Aorta (tissue), 5 donors: Measurements from ENCODE around the gene TSNAXIP1. TPM values are rescaled to one million over a fixed set of nuclear protein-coding genes. Genes with fewer than 3 reads are reported as not detected.
"Not testable (repeated sequence)": the region's sequence is repeated elsewhere in the genome, so short reads cannot be mapped to it uniquely, and the experiment has no call there.

Experiments
- ATAC-seq: fragments of 200-7000 bp; cut with Tn5 transposase; one replicate; pipeline ENCODE4 v1.9.1; 2022; ENCODE audit warnings: moderate library complexity; ENCODE audit not compliant: low FRiP score
- DNase-seq, 2 donors: peaks; one replicate each; pipeline ENCODE4 v3.0.0-alpha.2; 2020
- H3K27ac ChIP-seq, 2 donors: one replicate each; pipeline ENCODE4 v1.5.1; 2013; ENCODE audit warnings: low read length in 2 of 2, mild to moderate bottlenecking in 2 of 2, moderate library complexity in 2 of 2, control low read depth in 1 of 2, inconsistent platforms in 1 of 2, low read depth in 1 of 2
- H3K27me3 ChIP-seq, 2 donors: one replicate each; pipeline ENCODE4 v1.6.1; 2013; ENCODE audit warnings: control low read depth in 1 of 2, low read length in 1 of 2, mild to moderate bottlenecking in 1 of 2, moderate library complexity in 1 of 2; ENCODE audit not compliant: insufficient read depth in 2 of 2, control insufficient read depth in 1 of 2
- H3K36me3 ChIP-seq, 2 donors: one replicate each; pipeline ENCODE4 v1.6.1; 2013; ENCODE audit warnings: control low read depth in 1 of 2, low read length in 1 of 2, mild to moderate bottlenecking in 1 of 2; ENCODE audit not compliant: insufficient read depth in 2 of 2, control insufficient read depth in 1 of 2
- H3K4me1 ChIP-seq, 2 donors: one replicate each; pipeline ENCODE4 v1.6.1; 2013; ENCODE audit warnings: low read length in 2 of 2, control low read depth in 1 of 2, mild to moderate bottlenecking in 1 of 2, moderate library complexity in 1 of 2; ENCODE audit not compliant: insufficient read depth in 2 of 2, control insufficient read depth in 1 of 2
- H3K4me3 ChIP-seq, 2 donors: one replicate each; pipeline ENCODE4 v1.5.1; 2013; ENCODE audit warnings: low read length in 2 of 2, control low read depth in 1 of 2, mild to moderate bottlenecking in 1 of 2
- H3K9me3 ChIP-seq: one replicate; pipeline ENCODE4 v1.6.1; 2013; ENCODE audit warnings: mild to moderate bottlenecking, low read length; ENCODE audit not compliant: control insufficient read depth
- WGBS, 2 donors: extraction: QIAGEN DNeasy Blood & Tissue Kit; methylation state at CpG; one replicate each; pipeline ENCODE4 v1.1.7; 2013; 5-methylcytosine and 5-hydroxymethylcytosine counted together
- intact Hi-C, 2 donors: fragments of 100-400 bp; cut with DNase I; formaldehyde crosslinking; loops; one replicate each; pipeline versions ENCODE4 v1.14.2 to v1.15.0; 2022
- polyA plus RNA-seq, 2 donors: library from polyadenylated mRNA; stranded (reverse); fragments of 200-250 nt; gene quantifications; one replicate each; pipeline ENCODE4 v1.2.3, GENCODE V29; 2013
- total RNA-seq, 2 donors: library from RNA; stranded (reverse); fragmentation: NEBNext Ultra II Directional; extraction: Animal tissue kit (Norgen Biotek cat#: 25700); gene quantifications; one replicate each; pipeline ENCODE4 v1.2.1, GENCODE V29; 2021
- donor health status: healthy with polysubstance abuse.
- donor health status: Bipolar disorder and iron deficiency.
- donor health status: DM: no; HTN: no; CAD: no.
- donor health status: DM: no; HTN: no; CAD: no.
- donor health status: DM: yes; HTN: yes; CAD: no.

Gene TSNAXIP1
- total and polyA plus RNA-seq, 4 donors: 0.84 to 7.3 (median 1.1) TPM; not detected in 1

GRCh38 chr16:67837190-67837589 lies 30.5 kb downstream of the TSNAXIP1 start:
- H3K36me3 ChIP-seq, intact Hi-C loops, H3K27me3 ChIP-seq, H3K27ac ChIP-seq, DNase-seq, H3K4me3 ChIP-seq, H3K4me1 ChIP-seq, H3K9me3 ChIP-seq, ATAC-seq: not testable (repeated sequence)
- 93 to 94% methylated on average over 10 of the region's 10 CpGs for WGBS, 2 donors

- DNase-seq: no peak
- H3K4me3 ChIP-seq: no peak overlapping the region
- ATAC-seq: no peak
- H3K4me1 ChIP-seq: no peaks in the 10 kb centered on the region
- 83 to 91% methylated on average over 2 of the region's 2 CpGs for WGBS, 2 donors
- no peaks in the 10 kb centered on the region for H3K27me3 ChIP-seq
- H3K36me3 ChIP-seq: no peaks in the 10 kb centered on the region
- H3K27ac ChIP-seq: no peak overlapping the region
- H3K9me3 ChIP-seq: no peaks in the 10 kb centered on the region
- intact Hi-C loops: no loop called here
Observed at GRCh38 chr16:67837811-67838210, 31.1 kb downstream of the TSNAXIP1 start.

GRCh38 chr16:67841198-67841815 lies 34.6 kb downstream of the TSNAXIP1 start:
- peaks cover 0 to 2% of the 10 kb centered on the region in 2 donors for H3K4me1 ChIP-seq
- WGBS, 2 donors: 30 to 33% methylated on average over 17 of the region's 17 CpGs
- DNase-seq (no peak), ATAC-seq (no peak)
- H3K4me3 ChIP-seq: peak overlapping the region in 1 of 2 donors; percentile 42
- H3K27ac ChIP-seq: peak overlapping the region in 1 of 2 donors; percentile 85
- H3K9me3 ChIP-seq: no peaks in the 10 kb centered on the region
- no peaks in the 10 kb centered on the region for H3K36me3 ChIP-seq
- intact Hi-C loops: loop anchor here (5.0 kb wide), 2 partner anchors 34 to 41 kb away; partner anchors contain the start of genes NRN1L (in 1 of the 2), RANBP10 (in 1 of the 2) and TSNAXIP1 (in 1 of the 2)
- H3K27me3 ChIP-seq: no peaks in the 10 kb centered on the region

- 0 to 1% methylated on average over 83 of the region's 83 CpGs for WGBS, 2 donors
Observed at GRCh38 chr16:67841816-67842508, 35.3 kb downstream of the TSNAXIP1 start, which contains the start of gene THAP11. Gene THAP11 (plus strand): TSS chr16:67842320. CDS start chr16:67842555, 235 bp downstream.

GRCh38 chr16:67842509-67843342 lies 36.0 kb downstream of the TSNAXIP1 start:
- Histone ChIP-seq H3K9me3 (no peaks in the 10 kb centered on the region), H3K27me3 (no peaks in the 10 kb centered on the region), H3K4me1 (peaks cover 0 to 2% of the 10 kb centered on the region in 2 donors), H3K4me3 (peak overlapping the region; percentile 50 to 81), H3K27ac (peak overlapping the region in 1 of 2 donors; percentile 97), H3K36me3 (no peaks in the 10 kb centered on the region)
- ATAC-seq (peak; percentile 35), DNase-seq (peak; percentile 75 to 83)
- intact Hi-C loops: loop anchor here (2.0 to 5.0 kb wide), 3 partner anchors 35 to 50 kb away; partner anchors contain the start of genes NRN1L (in 1 of the 2), PSKH1 (in 1 of the 2), RANBP10 (in 1 of the 2) and TSNAXIP1 (in 1 of the 2)
- 0 to 1% methylated on average over 59 to 67 of the region's 67 CpGs for WGBS, 2 donors

More at GRCh38 chr16:67841816-67842508, 35.3 kb downstream of the TSNAXIP1 start, which contains the start of gene THAP11:
- peaks cover 0 to 2% of the 10 kb centered on the region in 2 donors for H3K4me1 ChIP-seq
- DNase-seq: peak; percentile 96 to 97
- peak; percentile 92 for ATAC-seq
- peak within 1 kb of the TSS; percentile 50 to 81 for H3K4me3 ChIP-seq
- H3K27me3 ChIP-seq: no peaks in the 10 kb centered on the region
- no peaks in the 10 kb centered on the region for H3K36me3 ChIP-seq
- intact Hi-C loops: loop anchor here (2.0 to 5.0 kb wide), 3 partner anchors 35 to 51 kb away; partner anchors contain the start of genes NRN1L (in 1 of the 2), PSKH1 (in 1 of the 2), RANBP10 (in 1 of the 2) and TSNAXIP1 (in 1 of the 2)
- peak within 1 kb of the TSS in 1 of 2 donors; percentile 97 for H3K27ac ChIP-seq
- no peaks in the 10 kb centered on the region for H3K9me3 ChIP-seq

- H3K9me3 ChIP-seq: no peaks in the 10 kb centered on the region
- no peaks in the 10 kb centered on the region for H3K36me3 ChIP-seq
- DNase-seq (no peak), ATAC-seq (no peak)
- WGBS, 2 donors: 2 to 8% methylated on average over 11 of the region's 11 CpGs
- intact Hi-C loops: loop anchor here (2.0 to 5.0 kb wide), 3 partner anchors 36 to 49 kb away; partner anchors contain the start of genes NRN1L (in 1 of the 2), PSKH1 (in 1 of the 2), RANBP10 (in 1 of the 2) and TSNAXIP1 (in 1 of the 2)
- H3K27me3 ChIP-seq: no peaks in the 10 kb centered on the region
- H3K4me1 ChIP-seq: peaks cover 0 to 5% of the 10 kb centered on the region in 2 donors
- H3K27ac ChIP-seq: peak overlapping the region in 1 of 2 donors; percentile 97
- H3K4me3 ChIP-seq: peak overlapping the region; percentile 50 to 81
Observed at GRCh38 chr16:67843343-67843765, 36.7 kb downstream of the TSNAXIP1 start.

- Histone ChIP-seq H3K9me3 (no peaks in the 10 kb centered on the region), H3K27me3 (no peaks in the 10 kb centered on the region), H3K4me3 (no peak overlapping the region), H3K36me3 (no peaks in the 10 kb centered on the region), H3K4me1 (peaks cover 0 to 5% of the 10 kb centered on the region in 2 donors), H3K27ac (peak overlapping the region in 1 of 2 donors; percentile 20)
- intact Hi-C loops: loop anchor here (5.0 kb wide), 2 partner anchors 37 to 38 kb away; partner anchors contain the start of genes NRN1L (in 1 of the 2), RANBP10 (in 1 of the 2) and TSNAXIP1 (in 1 of the 2)
- DNase-seq: no peak
- ATAC-seq: no peak
- 60 to 67% methylated on average over 4 of the region's 4 CpGs for WGBS, 2 donors
Observed at GRCh38 chr16:67844497-67844896, 37.8 kb downstream of the TSNAXIP1 start.
